Stimulated activated memory B cell treated with anti-CD40 and anti-IgM and Interleukin-4, amounts not matched to agents 10 μg/mL and 1 μg/mL and 100 μg/mL, for 72 hours (primary cell): Measurements from ENCODE around the gene HNRNPLL.
"Not testable (repeated sequence)": the region's sequence is repeated elsewhere in the genome, so short reads cannot be mapped to it uniquely, and the experiment has no call there.

ENCODE experiments used
- ATAC-seq: fragments of 150-1000 bp; cut with Tn5 transposase; 2 replicates; pipeline ENCODE4 v1.10.0; 2021
- H3K27ac Mint-ChIP-seq: one replicate; pipeline ENCODE4 v1.8.0; 2022; ENCODE audit warnings: mild to moderate bottlenecking, mixed read lengths
- H3K27me3 Mint-ChIP-seq: one replicate; pipeline ENCODE4 v1.8.0; 2022; ENCODE audit warnings: mixed read lengths
- H3K36me3 Mint-ChIP-seq: one replicate; pipeline ENCODE4 v1.8.0; 2022; ENCODE audit warnings: mixed read lengths
- H3K4me1 Mint-ChIP-seq: one replicate; pipeline ENCODE4 v1.8.0; 2022; ENCODE audit warnings: mixed read lengths
- H3K4me3 Mint-ChIP-seq: one replicate; pipeline ENCODE4 v1.8.0; 2022; ENCODE audit warnings: mild to moderate bottlenecking, moderate library complexity, mixed read lengths
- H3K9me3 Mint-ChIP-seq: one replicate; pipeline ENCODE4 v1.8.0; 2022; ENCODE audit warnings: mixed read lengths

HNRNPLL gene

GRCh38 chr2:38556006-38556801, 46.5 kb downstream of the HNRNPLL start:
- H3K27me3 Mint-ChIP-seq, result peaks cover 14% of the 10 kb centered on the region
- H3K27ac Mint-ChIP-seq, result no peak overlapping the region
- H3K9me3 Mint-ChIP-seq, result no peaks in the 10 kb centered on the region
- no peak overlapping the region for H3K4me3 Mint-ChIP-seq
- H3K36me3 Mint-ChIP-seq, result no peaks in the 10 kb centered on the region
- H3K4me1 Mint-ChIP-seq, result peaks cover 6% of the 10 kb centered on the region
- ATAC-seq, result no peak

- Mint-ChIP-seq H3K4me1 (peaks cover 6% of the 10 kb centered on the region), H3K27ac (no peak overlapping the region), H3K9me3 (no peaks in the 10 kb centered on the region), H3K4me3 (no peak overlapping the region), H3K27me3 (peaks cover 18% of the 10 kb centered on the region), H3K36me3 (no peaks in the 10 kb centered on the region)
- no peak for ATAC-seq
Observed at GRCh38 chr2:38554973-38555595, 47.6 kb downstream of the HNRNPLL start.

- Mint-ChIP-seq H3K27ac (no peak overlapping the region), H3K36me3 (no peaks in the 10 kb centered on the region), H3K4me1 (peaks cover 6% of the 10 kb centered on the region), H3K9me3 (no peaks in the 10 kb centered on the region), H3K27me3 (peaks cover 18% of the 10 kb centered on the region), H3K4me3 (no peak overlapping the region)
- no peak for ATAC-seq
Observed at GRCh38 chr2:38553554-38553953, 49.2 kb downstream of the HNRNPLL start.

GRCh38 chr2:38552259-38552658, 50.5 kb downstream of the HNRNPLL start:
- Mint-ChIP-seq H3K27ac (no peak overlapping the region), H3K27me3 (peaks cover 18% of the 10 kb centered on the region), H3K4me1 (no peaks in the 10 kb centered on the region), H3K4me3 (no peak overlapping the region), H3K9me3 (no peaks in the 10 kb centered on the region), H3K36me3 (no peaks in the 10 kb centered on the region)
- ATAC-seq, result no peak

- H3K27ac Mint-ChIP-seq, result no peak overlapping the region
- no peak overlapping the region for H3K4me3 Mint-ChIP-seq
- no peaks in the 10 kb centered on the region for H3K36me3 Mint-ChIP-seq
- no peaks in the 10 kb centered on the region for H3K4me1 Mint-ChIP-seq
- no peaks in the 10 kb centered on the region for H3K9me3 Mint-ChIP-seq
- ATAC-seq, result no peak
- peaks cover 18% of the 10 kb centered on the region for H3K27me3 Mint-ChIP-seq
Observed at GRCh38 chr2:38551746-38552145, 51.0 kb downstream of the HNRNPLL start.

- Mint-ChIP-seq H3K9me3 (no peaks in the 10 kb centered on the region), H3K27ac (no peak overlapping the region), H3K4me1 (no peaks in the 10 kb centered on the region), H3K36me3 (no peaks in the 10 kb centered on the region), H3K4me3 (no peak overlapping the region), H3K27me3 (peaks cover 18% of the 10 kb centered on the region)
- no peak for ATAC-seq
Observed at GRCh38 chr2:38551171-38551570, 51.6 kb downstream of the HNRNPLL start.

GRCh38 chr2:38549851-38550250, 52.9 kb downstream of the HNRNPLL start:
- no peak overlapping the region for H3K27ac Mint-ChIP-seq
- no peaks in the 10 kb centered on the region for H3K9me3 Mint-ChIP-seq
- H3K27me3 Mint-ChIP-seq, result peaks cover 18% of the 10 kb centered on the region
- no peaks in the 10 kb centered on the region for H3K36me3 Mint-ChIP-seq
- no peak overlapping the region for H3K4me3 Mint-ChIP-seq
- no peak for ATAC-seq
- H3K4me1 Mint-ChIP-seq, result no peaks in the 10 kb centered on the region

DNA sequence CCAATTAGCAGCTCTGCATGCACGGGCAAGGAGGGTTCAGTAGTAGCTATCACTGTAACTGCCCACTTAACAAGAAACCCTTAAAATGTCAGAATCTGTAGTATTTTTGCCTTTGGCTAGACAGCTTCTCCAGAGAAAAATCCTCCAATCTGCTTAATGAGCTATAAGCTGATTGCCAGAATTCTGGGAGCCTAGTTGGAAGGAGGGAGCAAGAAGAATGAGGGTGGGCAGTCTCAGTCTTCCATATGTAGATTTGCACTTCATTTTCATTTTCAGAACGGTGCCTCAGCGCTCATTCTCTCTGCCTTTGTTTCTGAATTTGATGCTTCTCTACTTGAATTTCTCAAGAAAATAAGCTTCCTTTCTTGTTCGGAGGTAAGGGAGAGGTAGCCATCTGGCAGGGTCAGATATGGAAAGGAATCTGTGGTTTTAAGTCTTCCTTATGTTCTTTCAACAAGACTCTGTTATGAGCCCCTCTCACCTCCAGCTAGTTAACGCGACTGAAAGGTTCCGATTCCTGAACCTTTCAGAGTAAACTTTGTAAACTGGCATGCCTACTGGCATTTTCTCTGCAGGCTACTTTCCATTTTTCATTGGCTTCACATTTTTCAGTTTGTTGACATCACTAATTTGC, 53.5 kb downstream of the HNRNPLL start:
- Mint-ChIP-seq H3K27ac (no peak overlapping the region), H3K4me1 (no peaks in the 10 kb centered on the region), H3K36me3 (no peaks in the 10 kb centered on the region), H3K9me3 (no peaks in the 10 kb centered on the region), H3K4me3 (no peak overlapping the region), H3K27me3 (peaks cover 24% of the 10 kb centered on the region)
- no peak for ATAC-seq

GRCh38 chr2:38547791-38548190, 54.9 kb downstream of the HNRNPLL start:
- ATAC-seq, result no peak
- no peak overlapping the region for H3K27ac Mint-ChIP-seq
- no peaks in the 10 kb centered on the region for H3K9me3 Mint-ChIP-seq
- no peaks in the 10 kb centered on the region for H3K4me1 Mint-ChIP-seq
- no peak overlapping the region for H3K4me3 Mint-ChIP-seq
- H3K36me3 Mint-ChIP-seq, result no peaks in the 10 kb centered on the region
- H3K27me3 Mint-ChIP-seq, result peaks cover 27% of the 10 kb centered on the region

GRCh38 chr2:38546585-38546984, 56.1 kb downstream of the HNRNPLL start:
- Mint-ChIP-seq H3K4me1 (no peaks in the 10 kb centered on the region), H3K4me3 (no peak overlapping the region), H3K9me3 (no peaks in the 10 kb centered on the region), H3K36me3 (no peaks in the 10 kb centered on the region), H3K27ac (no peak overlapping the region), H3K27me3 (peaks cover 19% of the 10 kb centered on the region)
- ATAC-seq, result no peak

DNA sequence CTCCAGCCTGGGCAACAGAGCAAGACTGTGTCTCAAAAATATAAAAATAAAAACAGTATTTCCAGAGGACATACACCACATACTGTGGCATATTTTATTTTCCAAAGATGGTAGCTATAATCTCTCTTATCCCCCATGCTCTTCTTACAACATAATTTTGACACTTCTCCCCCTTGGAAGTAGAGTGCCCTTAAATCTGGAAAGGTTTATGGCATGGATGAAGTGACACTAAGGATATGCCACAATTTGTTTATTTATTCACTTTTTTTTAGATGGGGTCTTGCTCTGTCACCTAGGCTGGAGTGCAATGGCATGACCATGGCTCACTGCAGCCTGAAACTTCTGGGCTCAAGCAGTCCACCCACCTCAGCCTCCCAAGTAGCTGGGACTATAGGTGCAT, 56.7 kb downstream of the HNRNPLL start:
- H3K36me3 Mint-ChIP-seq, result no peaks in the 10 kb centered on the region
- H3K9me3 Mint-ChIP-seq, result no peaks in the 10 kb centered on the region
- H3K4me1 Mint-ChIP-seq, result no peaks in the 10 kb centered on the region
- H3K27ac Mint-ChIP-seq, result no peak overlapping the region
- ATAC-seq, result no peak
- H3K4me3 Mint-ChIP-seq, result no peak overlapping the region
- H3K27me3 Mint-ChIP-seq, result peaks cover 13% of the 10 kb centered on the region

GRCh38 chr2:38542248-38542631, 60.5 kb downstream of the HNRNPLL start:
- H3K27ac Mint-ChIP-seq, H3K9me3 Mint-ChIP-seq, H3K36me3 Mint-ChIP-seq, ATAC-seq, H3K4me1 Mint-ChIP-seq, H3K4me3 Mint-ChIP-seq: not testable (repeated sequence)
- peaks cover 10% of the 10 kb centered on the region for H3K27me3 Mint-ChIP-seq

- ATAC-seq, result no peak
- no peak overlapping the region for H3K4me3 Mint-ChIP-seq
- H3K4me1 Mint-ChIP-seq, result peaks cover 5% of the 10 kb centered on the region
- peaks cover 10% of the 10 kb centered on the region for H3K27me3 Mint-ChIP-seq
- no peaks in the 10 kb centered on the region for H3K36me3 Mint-ChIP-seq
- no peaks in the 10 kb centered on the region for H3K9me3 Mint-ChIP-seq
- no peak overlapping the region for H3K27ac Mint-ChIP-seq
Observed at GRCh38 chr2:38540580-38541286, 62.0 kb downstream of the HNRNPLL start.

GRCh38 chr2:38539086-38539485, 63.6 kb downstream of the HNRNPLL start:
- H3K9me3 Mint-ChIP-seq, result no peaks in the 10 kb centered on the region

GRCh38 chr2:38537937-38538525, 64.7 kb downstream of the HNRNPLL start:
- ATAC-seq, result no peak
- H3K4me3 Mint-ChIP-seq, result no peak overlapping the region
- no peaks in the 10 kb centered on the region for H3K27me3 Mint-ChIP-seq
- no peaks in the 10 kb centered on the region for H3K36me3 Mint-ChIP-seq
- peaks cover 26% of the 10 kb centered on the region for H3K4me1 Mint-ChIP-seq
- H3K27ac Mint-ChIP-seq, result no peak overlapping the region
- no peaks in the 10 kb centered on the region for H3K9me3 Mint-ChIP-seq

More at GRCh38 chr2:38539086-38539485, 63.6 kb downstream of the HNRNPLL start:
- Mint-ChIP-seq H3K27ac (no peak overlapping the region), H3K36me3 (no peaks in the 10 kb centered on the region), H3K4me1 (peaks cover 16% of the 10 kb centered on the region), H3K27me3 (peaks cover 4% of the 10 kb centered on the region), H3K4me3 (no peak overlapping the region)
- ATAC-seq, result no peak
